Measurements from ENCODE around the gene ACVR1C.

The ACVR1C gene

DNA sequence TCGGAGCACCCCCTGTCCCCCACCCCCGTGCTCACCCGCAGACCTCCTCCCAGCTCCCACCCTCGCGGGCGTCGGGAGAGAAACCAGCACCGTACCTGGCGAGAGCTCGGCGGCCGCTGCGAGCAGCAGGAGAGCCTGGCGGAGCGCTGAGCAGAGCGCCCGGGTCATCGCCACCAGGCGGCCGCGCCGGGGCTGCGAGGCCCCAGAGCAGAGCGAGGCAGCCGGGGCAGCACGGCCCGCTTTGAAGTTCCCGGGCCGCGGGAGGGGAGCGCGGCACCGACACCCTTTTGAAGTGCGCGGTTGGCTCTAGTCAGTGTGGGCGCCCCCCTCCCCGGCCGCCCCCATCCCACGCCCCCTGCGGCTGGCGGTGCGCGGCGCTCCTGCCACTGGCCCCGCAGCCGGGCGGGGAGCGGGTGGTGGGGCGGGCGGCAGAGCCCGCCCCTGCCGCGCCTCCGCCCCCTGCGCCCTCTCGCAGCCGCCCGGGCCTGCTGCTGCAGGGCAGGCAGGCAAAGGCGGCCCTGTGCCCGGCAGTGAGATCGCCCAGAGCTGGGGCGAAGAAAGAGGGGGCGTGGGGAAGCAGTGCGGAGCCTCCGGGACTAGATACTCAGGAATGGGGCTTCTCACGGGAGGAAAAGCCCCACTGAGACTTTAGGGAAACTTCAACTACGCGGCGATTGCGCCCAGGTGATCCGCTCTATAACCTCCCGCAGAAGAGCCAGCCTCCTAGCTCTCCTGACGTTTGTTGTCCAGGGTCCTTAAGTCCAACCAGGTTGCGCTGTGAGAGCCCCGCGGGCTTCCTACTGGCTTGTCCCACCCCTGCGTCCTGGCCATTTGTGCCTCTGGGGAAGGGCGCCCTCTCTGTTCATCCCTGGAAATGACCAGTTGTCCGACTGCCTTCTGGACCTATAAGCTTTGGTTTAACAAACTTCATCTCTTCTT lies at the start of gene ACVR1C:
Gene ACVR1C, minus strand, starts transcription at position 388 of the 939 bp plus-strand sequence. Its CDS starts 220 bp downstream, at position 168.
- DNase-seq (ENCODE audit: low read depth), result no peak

DNA sequence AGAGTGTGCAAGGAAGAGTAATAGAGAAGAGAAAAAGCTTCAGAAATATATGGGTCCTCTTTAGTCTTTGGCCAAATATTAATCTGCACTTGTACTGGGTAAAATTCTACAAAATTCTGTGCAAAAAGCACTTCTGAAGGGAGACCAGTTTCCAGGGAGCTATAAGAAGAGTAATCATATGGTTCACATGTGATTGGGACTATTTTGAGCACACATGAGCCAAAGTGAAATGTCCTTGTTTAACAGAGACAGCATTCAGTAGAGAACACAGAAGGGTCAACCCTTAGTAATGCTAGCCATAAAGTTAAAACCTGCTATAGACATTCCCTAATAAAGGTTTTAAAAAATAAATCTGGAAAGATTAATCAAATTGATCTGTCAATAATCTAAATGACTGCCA lies 49.3 kb upstream of the ACVR1C start:
- no peak for DNase-seq (ENCODE audit: low read depth)

GRCh38 chr2:157672129-157672528 lies 43.5 kb upstream of the ACVR1C start:
- no peak for DNase-seq (ENCODE audit: low read depth)

DNA sequence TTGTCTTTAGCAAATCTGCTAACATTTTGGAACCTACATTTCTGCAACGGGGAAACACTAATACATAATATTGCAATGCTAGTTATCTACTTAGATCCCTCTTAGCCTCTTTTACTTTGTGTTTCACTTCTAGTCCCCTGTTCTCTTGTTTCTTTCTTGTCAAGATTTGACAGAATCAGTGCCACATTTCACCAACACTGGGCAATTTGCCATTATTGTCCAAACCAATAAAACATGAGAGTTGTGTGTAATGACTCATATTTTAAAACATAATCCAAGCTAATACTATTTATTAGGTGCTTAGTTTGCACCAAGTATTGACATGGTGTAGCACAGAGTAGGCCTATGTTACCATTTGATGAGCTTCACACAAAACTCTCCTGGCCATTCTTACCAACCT lies 33.7 kb upstream of the ACVR1C start:
- DNase-seq (ENCODE audit: low read depth), result no peak

DNA sequence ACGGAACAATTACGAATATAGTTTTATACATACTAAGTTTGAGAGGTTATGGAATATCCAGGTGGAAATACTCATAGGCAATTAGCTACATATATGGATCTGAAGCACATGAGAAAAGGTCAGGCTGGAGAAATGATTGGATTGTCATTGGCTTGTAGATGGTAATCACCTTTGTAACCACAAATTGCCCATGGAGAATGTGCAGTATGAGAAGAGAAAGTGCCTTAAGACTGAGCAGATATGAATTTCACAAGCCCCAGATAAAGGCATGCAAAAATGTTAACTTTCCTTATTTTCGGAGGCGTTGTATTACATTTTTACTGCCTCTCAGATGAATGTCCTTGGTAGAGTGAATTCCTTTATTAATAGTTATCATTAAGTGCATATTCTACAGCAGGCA lies 33.1 kb upstream of the ACVR1C start:
- no peak for DNase-seq (ENCODE audit: low read depth)

GRCh38 chr2:157657858-157658257 lies 29.2 kb upstream of the ACVR1C start:
- DNase-seq (ENCODE audit: low read depth), result no peak

DNA sequence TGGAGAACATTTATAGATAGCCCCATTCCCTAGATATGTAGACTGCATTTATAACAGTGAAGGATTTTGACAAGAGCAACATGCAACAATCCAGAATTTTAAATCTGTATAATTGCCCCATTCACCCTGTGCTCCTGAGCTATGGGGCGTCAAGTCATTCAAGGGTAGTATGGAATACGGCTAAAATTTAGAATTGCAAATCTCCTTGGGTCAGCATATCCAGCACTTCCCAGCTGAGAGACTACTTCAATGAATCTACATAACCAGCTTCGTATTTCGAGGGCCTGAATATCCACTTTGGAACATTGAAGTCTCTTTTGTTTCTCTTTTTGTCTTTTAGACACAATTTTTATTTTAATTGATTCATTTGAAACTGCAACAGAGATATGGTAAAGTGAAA lies 28.4 kb upstream of the ACVR1C start:
- no peak for DNase-seq (ENCODE audit: low read depth)

GRCh38 chr2:157644776-157645175 lies 16.1 kb upstream of the ACVR1C start:
- DNase-seq (ENCODE audit: low read depth), result no peak

DNA sequence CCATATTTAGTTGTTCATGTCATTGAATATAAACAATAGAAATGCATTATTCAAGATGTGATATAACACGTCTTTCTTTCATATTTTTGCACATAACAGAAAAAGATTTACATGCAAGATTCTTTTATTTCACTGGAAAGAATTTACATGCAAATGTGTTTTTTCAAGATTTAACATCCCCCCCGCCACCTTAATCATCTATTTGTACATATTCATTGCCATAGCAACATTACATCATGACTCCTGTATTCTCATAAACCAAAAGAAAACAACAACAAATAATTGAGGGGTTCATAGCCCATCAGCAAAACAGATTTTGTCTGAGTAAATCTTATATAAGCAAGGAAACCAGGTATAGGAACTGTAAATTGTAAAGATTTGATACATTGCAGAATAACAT lies 3.2 kb upstream of the ACVR1C start:
- DNase-seq (ENCODE audit: low read depth), result no peak

DNA sequence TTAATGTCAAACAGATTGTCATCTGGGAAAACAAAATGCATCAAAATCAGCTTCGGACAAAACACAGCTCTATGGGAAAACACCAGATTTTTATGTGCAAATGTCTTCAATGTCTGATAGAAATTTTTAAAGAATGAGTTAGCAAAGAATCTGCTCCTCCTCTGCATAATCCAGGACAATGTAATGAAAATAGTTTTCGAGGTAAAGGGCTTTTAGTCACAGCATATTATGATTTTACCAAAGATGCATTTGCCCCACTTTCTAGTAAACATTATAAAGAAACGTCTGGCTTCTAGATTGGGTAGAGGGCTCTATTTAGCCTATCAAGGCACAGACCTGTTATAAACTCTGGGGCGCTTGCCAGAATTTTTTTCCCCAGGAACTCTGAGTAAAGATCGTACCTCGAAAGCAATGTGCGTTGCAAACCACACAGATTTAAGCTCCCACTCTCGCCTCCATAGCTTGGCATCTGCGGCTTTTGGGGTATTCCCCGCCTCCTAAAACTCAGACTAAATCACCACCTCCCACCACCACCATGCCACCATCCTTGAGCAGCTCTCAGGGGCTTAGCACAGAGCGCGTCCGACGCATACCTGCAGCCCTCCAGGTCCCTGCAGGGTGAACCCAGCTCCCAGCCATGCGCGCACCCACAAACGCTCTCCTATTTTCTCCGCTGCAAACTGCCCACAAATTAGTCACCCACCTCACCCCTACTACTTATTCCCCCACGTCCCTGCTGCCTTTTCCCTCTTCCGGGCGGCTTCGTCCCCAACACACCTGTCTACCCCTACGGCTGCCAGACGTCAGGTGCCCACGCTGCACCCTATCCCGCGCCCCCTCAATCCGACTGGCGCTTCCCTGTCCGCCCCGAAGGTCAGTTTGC lies 829 bp downstream of the ACVR1C start:
- no peak for DNase-seq (ENCODE audit: low read depth)

DNA sequence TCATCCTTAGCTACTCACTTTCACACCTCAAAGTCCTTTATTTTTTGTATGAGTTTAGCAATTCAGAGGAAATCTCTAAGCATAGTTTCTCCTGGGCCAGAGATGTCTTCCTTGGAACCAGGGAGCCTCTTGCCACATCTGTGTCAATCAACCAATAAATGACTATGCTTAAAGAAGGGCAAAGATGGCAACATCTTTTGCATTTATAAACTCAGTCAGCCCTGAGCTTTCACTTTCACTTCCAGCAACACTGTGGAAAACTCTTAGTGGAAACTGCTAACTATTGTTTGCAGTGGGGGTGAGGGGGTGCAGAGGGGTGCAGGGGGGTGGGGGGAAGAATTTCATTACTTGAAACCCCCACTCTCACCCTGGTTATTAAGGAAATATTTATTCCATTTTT lies 3.4 kb downstream of the ACVR1C start:
- DNase-seq (ENCODE audit: low read depth), result no peak

GRCh38 chr2:157620956-157621355 lies 7.7 kb downstream of the ACVR1C start:
- DNase-seq (ENCODE audit: low read depth), result no peak

DNA sequence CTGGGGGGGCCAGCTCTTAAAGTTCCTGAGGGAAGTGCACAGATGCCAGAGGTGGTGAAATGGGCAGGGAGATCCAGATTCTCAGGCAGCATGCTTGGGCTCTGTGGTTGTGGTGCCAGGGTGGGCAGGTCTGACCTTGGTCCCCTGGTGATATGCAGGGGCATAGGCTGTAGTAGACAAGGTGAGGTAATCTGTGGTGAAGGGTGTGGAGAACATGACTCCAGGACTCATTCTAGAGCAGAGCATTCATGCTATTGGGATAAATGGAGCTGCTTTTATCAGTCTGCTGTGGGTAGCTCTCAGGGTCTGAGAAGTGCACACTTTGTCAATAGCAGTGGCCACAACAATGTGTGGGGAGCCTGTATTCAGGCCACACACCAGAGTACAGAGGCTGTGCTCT lies 16.9 kb downstream of the ACVR1C start:
- DNase-seq (ENCODE audit: low read depth), result no peak

DNA sequence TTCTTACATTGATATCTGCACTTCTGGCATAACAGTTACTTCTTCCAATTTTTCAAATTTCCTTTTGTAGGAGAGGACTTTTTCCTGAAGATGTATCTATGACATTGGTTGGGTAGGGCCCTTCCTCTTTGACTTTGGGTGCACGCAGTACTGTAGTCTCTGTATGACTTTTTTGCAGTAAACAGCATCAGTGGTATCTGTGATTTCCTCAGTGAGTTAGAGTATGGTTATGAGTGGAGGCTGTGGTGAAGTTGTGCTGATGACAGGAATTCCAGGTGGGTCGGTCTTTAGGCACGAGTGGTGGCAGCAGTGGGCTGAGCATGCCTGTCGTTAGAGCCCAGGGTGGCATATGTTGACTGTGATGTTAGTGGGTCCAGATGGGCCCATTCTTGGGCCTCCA lies 17.6 kb downstream of the ACVR1C start:
- no peak for DNase-seq (ENCODE audit: low read depth)

DNA sequence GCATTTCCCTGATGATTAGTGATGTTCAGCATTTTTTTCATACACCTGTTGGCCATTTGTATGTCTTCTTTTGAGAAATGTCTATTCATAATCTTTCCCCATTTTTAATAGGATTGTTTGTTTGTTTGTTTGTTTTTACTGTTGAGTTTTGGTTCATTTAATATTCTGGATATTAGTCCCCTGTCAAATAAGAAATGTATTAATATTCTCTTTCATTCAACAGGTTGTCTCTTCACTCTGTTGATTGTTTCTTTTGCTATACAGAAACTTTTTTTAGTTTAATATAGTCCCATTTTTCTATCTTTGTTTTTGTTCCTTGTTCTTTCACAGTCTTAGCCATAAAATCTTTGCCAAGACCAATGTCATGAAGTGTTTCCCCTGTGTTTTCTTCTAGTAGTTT lies 22.1 kb downstream of the ACVR1C start:
- no peak for DNase-seq (ENCODE audit: low read depth)

- DNase-seq (ENCODE audit: low read depth), result no peak
These were observed 25.5 kb downstream of the ACVR1C start for GRCh38 chr2:157603198-157603597.

DNA sequence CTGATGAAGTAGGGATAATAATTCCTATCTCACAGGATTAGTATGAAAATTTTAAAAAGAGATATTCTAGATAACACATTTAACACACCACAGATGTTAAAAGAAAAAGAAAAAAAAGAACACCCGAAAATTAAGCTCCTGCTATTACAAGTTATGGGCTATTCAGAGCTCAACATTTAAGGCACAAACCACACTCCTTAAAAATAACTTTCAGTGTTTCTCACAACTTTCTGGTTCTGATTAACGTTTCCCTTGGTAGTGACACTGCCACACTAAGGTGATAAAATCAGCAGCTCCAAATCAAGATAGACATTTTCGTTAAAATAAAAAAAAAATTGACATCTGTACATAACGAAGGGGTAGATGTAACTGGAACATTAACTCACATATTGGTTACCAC lies 26.9 kb downstream of the ACVR1C start:
- no peak for DNase-seq (ENCODE audit: low read depth)

GRCh38 chr2:157596992-157597681 lies 31.5 kb downstream of the ACVR1C start:
- no peak for DNase-seq (ENCODE audit: low read depth)

- DNase-seq (ENCODE audit: low read depth), result no peak
These were observed 35.3 kb downstream of the ACVR1C start for GRCh38 chr2:157593411-157593810.

GRCh38 chr2:157592948-157593347 lies 35.7 kb downstream of the ACVR1C start:
- DNase-seq (ENCODE audit: low read depth), result no peak

DNA sequence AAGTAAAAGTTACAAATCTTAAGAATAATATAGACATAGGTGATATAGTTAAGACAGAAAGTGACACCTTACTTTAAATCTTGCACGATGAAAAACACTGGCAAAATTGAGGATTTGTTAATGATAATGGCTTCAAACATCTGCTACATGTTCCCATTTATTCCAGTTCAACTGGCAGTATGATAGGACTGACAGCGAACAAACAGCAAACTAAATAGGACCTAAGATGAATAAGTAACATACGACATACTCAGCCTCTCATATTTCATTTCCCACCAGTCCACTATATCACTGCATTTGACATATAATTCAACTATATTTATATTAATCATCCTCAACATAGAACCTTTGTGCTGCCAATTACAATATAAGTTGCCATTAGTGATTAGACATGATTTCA lies 36.3 kb downstream of the ACVR1C start:
- no peak for DNase-seq (ENCODE audit: low read depth)

- no peak for DNase-seq (ENCODE audit: low read depth)
These were observed 41.1 kb downstream of the ACVR1C start for GRCh38 chr2:157587576-157587975.

Measured in CMK (cell line).